ENCODE measurements around the gene KLHL3.

Gene KLHL3

DNA sequence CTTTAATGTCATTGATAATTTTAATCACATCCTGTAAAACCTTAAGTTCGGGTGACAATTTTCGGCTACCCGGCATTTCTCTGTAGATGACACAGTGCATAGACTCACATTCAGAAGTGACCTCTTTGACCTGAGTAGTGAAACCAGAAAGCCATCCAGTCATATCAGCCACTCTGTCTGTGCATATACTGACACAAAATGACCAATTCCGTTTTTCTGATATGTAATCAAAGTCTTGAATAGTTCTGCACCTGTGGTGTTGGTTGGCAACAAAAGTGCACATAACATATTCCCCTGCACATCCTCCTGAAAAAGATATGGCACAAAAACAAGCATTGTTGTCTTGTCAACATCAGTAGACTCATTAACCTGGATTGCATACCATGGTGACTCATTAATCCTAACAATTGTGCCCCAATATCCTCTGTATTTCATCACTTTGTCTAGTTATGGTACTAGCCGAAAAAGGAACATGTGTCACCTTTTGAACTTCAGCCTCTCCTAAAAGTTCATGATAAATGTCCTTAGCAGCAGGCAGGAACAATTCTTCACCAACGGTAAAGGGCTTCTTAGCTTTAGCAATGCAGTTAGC is 22.9 kb upstream of the KLHL3 start:
- no peak for TF ChIP-seq YY2 (tag by site-specific recombination; IDR thresholded peaks at IDR 0.05)
- Histone ChIP-seq H3K27ac (ENCODE audit: extremely low read depth, low read depth, low read length) (no peak overlapping the region), H3K4me3 (ENCODE audit: low read depth, low read length) (no peak overlapping the region), H3K36me3 (ENCODE audit: control insufficient read depth in 2 of 2, insufficient read depth in 1 of 2, low read length in 2 of 2) (no peaks in the 10 kb centered on the region), H3K9me3 (ENCODE audit: control insufficient read depth, insufficient read depth, low read depth, low read length) (no peaks in the 10 kb centered on the region), H3K4me1 (ENCODE audit: control insufficient read depth, insufficient read depth, low read length) (no peaks in the 10 kb centered on the region)
- CTCF ChIA-PET: no interaction called here
- POLR2A ChIA-PET: no interaction called here

DNA sequence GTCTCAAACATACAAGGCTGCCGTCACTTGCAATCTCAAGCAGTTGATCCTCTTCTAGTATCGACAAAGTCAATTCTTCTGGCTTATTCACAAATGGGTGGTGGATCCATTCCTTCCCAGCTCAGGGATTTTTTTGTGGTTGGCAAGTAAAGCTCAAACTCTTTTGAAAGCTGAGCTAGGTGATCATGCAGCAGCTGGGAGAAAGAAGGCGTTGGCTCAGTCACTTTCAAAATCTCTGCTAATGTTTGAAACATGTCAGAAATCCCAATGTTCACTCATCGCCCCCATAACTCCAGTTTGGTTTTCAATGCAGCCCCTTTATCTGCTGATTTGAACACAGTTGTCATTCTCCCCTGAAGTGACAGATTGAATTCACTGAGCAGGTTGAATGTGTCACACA is 22.2 kb upstream of the KLHL3 start:
- no peaks in the 10 kb centered on the region for H3K9me3 ChIP-seq (ENCODE audit: control insufficient read depth, insufficient read depth, low read depth, low read length)
- ChIA-PET POLR2A (no interaction called here), CTCF (interaction anchor here (0.7 kb wide), 1 partner anchor 309 kb away, joined by 3 read pairs; no protein-coding TSS in a partner anchor)
- H3K27ac ChIP-seq (ENCODE audit: extremely low read depth, low read depth, low read length): no peak overlapping the region
- no peaks in the 10 kb centered on the region for H3K4me1 ChIP-seq (ENCODE audit: control insufficient read depth, insufficient read depth, low read length)
- no peak for TF ChIP-seq ZNF48 (tag by site-specific recombination; IDR thresholded peaks at IDR 0.05)
- TF ChIP-seq, protein P1, sequence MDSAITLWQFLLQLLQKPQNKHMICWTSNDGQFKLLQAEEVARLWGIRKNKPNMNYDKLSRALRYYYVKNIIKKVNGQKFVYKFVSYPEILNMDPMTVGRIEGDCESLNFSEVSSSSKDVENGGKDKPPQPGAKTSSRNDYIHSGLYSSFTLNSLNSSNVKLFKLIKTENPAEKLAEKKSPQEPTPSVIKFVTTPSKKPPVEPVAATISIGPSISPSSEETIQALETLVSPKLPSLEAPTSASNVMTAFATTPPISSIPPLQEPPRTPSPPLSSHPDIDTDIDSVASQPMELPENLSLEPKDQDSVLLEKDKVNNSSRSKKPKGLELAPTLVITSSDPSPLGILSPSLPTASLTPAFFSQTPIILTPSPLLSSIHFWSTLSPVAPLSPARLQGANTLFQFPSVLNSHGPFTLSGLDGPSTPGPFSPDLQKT (IDR thresholded peaks at IDR 0.05; ENCODE audit: borderline replicate concordance, low read depth, low read length): no peak
- TF ChIP-seq ZNF530 (tag by site-specific recombination; IDR thresholded peaks at IDR 0.05; ENCODE audit: low read depth): no peak
- TF ChIP-seq SCRT2 (tag by site-specific recombination; IDR thresholded peaks at IDR 0.05): no peak
- TF ChIP-seq ZFP41 (tag by site-specific recombination; IDR thresholded peaks at IDR 0.05; ENCODE audit: borderline replicate concordance): no peak
- no peak for TF ChIP-seq ZBTB48 (tag by site-specific recombination; IDR thresholded peaks at IDR 0.05)
- no peak for TF ChIP-seq ZNF311 (tag by site-specific recombination; IDR thresholded peaks at IDR 0.05; ENCODE audit: borderline replicate concordance)
- TF ChIP-seq OVOL3 (tag by site-specific recombination; IDR thresholded peaks at IDR 0.05): no peak
- no peak for TF ChIP-seq IKZF3 (tag by site-specific recombination; IDR thresholded peaks at IDR 0.05)
- TF ChIP-seq ZNF112 (tag by site-specific recombination; IDR thresholded peaks at IDR 0.05): no peak
- TF ChIP-seq ZNF121 (tag by site-specific recombination; IDR thresholded peaks at IDR 0.05): no peak
- TF ChIP-seq SCRT1 (tag by site-specific recombination; IDR thresholded peaks at IDR 0.05; ENCODE audit: borderline replicate concordance): no peak
- TF ChIP-seq, protein P2, sequence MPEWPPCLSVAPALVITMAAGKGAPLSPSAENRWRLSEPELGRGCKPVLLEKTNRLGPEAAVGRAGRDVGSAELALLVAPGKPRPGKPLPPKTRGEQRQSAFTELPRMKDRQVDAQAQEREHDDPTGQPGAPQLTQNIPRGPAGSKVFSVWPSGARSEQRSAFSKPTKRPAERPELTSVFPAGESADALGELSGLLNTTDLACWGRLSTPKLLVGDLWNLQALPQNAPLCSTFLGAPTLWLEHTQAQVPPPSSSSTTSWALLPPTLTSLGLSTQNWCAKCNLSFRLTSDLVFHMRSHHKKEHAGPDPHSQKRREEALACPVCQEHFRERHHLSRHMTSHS (tag by site-specific recombination; IDR thresholded peaks at IDR 0.05): no peak
- TF ChIP-seq ZNF274 (IDR thresholded peaks at IDR 0.05; ENCODE audit: low read length): no peak
- no peak for TF ChIP-seq ZNF274 (tag by site-specific recombination; IDR thresholded peaks at IDR 0.05; ENCODE audit: borderline replicate concordance)
- TF ChIP-seq ZXDB (tag by site-specific recombination; IDR thresholded peaks at IDR 0.05): no peak
- TF ChIP-seq ZNF548 (tag by site-specific recombination; IDR thresholded peaks at IDR 0.05): no peak
- H3K36me3 ChIP-seq (ENCODE audit: control insufficient read depth in 2 of 2, insufficient read depth in 1 of 2, low read length in 2 of 2): peaks cover 0 to 4% of the 10 kb centered on the region in 2 experiments; a peak in 1 of 3 replicates
- no peak overlapping the region for H3K4me3 ChIP-seq (ENCODE audit: low read depth, low read length)

DNA sequence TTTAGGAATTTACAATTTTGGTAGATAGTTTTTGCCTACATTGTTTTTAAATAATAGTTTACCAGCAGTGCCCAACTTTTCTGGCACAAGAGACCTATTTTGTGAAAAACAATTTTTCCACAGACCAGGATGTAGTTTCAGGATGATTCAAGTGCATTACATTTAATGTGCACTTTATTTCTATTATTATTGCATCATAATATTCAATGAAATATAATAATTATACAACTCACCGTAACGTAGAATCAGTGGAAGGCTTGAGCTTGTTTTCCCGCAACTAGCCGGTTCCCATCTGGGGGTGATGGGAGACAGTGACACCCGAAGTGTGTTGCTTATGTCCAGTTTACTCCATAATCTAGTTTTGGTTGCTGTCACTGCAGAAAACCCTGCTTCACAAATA is 21.7 kb upstream of the KLHL3 start:
- TF ChIP-seq, protein P3, sequence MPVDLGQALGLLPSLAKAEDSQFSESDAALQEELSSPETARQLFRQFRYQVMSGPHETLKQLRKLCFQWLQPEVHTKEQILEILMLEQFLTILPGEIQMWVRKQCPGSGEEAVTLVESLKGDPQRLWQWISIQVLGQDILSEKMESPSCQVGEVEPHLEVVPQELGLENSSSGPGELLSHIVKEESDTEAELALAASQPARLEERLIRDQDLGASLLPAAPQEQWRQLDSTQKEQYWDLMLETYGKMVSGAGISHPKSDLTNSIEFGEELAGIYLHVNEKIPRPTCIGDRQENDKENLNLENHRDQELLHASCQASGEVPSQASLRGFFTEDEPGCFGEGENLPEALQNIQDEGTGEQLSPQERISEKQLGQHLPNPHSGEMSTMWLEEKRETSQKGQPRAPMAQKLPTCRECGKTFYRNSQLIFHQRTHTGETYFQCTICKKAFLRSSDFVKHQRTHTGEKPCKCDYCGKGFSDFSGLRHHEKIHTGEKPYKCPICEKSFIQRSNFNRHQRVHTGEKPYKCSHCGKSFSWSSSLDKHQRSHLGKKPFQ (tag by site-specific recombination; IDR thresholded peaks at IDR 0.05): no peak
- TF ChIP-seq SCRT2 (tag by site-specific recombination; IDR thresholded peaks at IDR 0.05) (no peak), IKZF3 (tag by site-specific recombination; IDR thresholded peaks at IDR 0.05) (no peak), ZNF391 (tag by site-specific recombination; IDR thresholded peaks at IDR 0.05; ENCODE audit: borderline replicate concordance, low read depth) (no peak), ZNF560 (tag by site-specific recombination; IDR thresholded peaks at IDR 0.05; ENCODE audit: borderline replicate concordance) (no peak), ZNF37A (tag by site-specific recombination; IDR thresholded peaks at IDR 0.05) (no peak)
- TF ChIP-seq, protein P4, sequence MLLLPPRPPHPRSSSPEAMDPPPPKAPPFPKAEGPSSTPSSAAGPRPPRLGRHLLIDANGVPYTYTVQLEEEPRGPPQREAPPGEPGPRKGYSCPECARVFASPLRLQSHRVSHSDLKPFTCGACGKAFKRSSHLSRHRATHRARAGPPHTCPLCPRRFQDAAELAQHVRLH (tag by site-specific recombination; IDR thresholded peaks at IDR 0.05): no peak
- CTCF ChIA-PET: interaction anchor here (0.7 to 0.8 kb wide), 3 partner anchors 20 to 309 kb away, joined by 3 read pairs; no protein-coding TSS in a partner anchor
- Histone ChIP-seq H3K9me3 (ENCODE audit: control insufficient read depth, insufficient read depth, low read depth, low read length) (no peaks in the 10 kb centered on the region), H3K27ac (ENCODE audit: extremely low read depth, low read depth, low read length) (no peak overlapping the region), H3K36me3 (ENCODE audit: control insufficient read depth in 2 of 2, insufficient read depth in 1 of 2, low read length in 2 of 2) (peaks cover 0 to 8% of the 10 kb centered on the region in 2 experiments; a peak in 1 of 3 replicates), H3K4me3 (ENCODE audit: low read depth, low read length) (no peak overlapping the region), H3K4me1 (ENCODE audit: control insufficient read depth, insufficient read depth, low read length) (no peaks in the 10 kb centered on the region)
- POLR2A ChIA-PET: no interaction called here
